Vagina (tissue), 2 donors: ENCODE measurements around the gene RAB4B. TPM values are rescaled to one million over a fixed set of nuclear protein-coding genes. Genes with fewer than 3 reads are reported as not detected.

Experiments
- DNase-seq, 2 donors: peaks; one replicate each; pipeline ENCODE4 v3.0.0-alpha.2; 2017; ENCODE audit errors: extremely low spot score in 2 of 2
- H3K27ac ChIP-seq: fragments of 200-600 bp; sonication (generic); one replicate; pipeline ENCODE4 v1.5.1; 2019
- H3K27me3 ChIP-seq: fragments of 200-600 bp; sonication (generic); one replicate; pipeline ENCODE4 v1.5.1; 2019
- H3K36me3 ChIP-seq, 2 donors: fragments of 200-600 bp; sonication (generic); one replicate each; pipeline ENCODE4 v1.5.1; 2017 to 2019
- H3K4me1 ChIP-seq: fragments of 200-600 bp; sonication (generic); one replicate; pipeline ENCODE4 v1.5.1; 2019
- H3K4me3 ChIP-seq, 2 donors: fragments of 200-600 bp; sonication (generic); 1 replicate in 1 of 2; 2 replicates in 1 of 2; pipeline ENCODE4 v1.5.1; 2016 to 2019
- H3K9me3 ChIP-seq: fragments of 200-600 bp; sonication (generic); one replicate; pipeline ENCODE4 v1.5.1; 2019
- POLR2A ChIP-seq, 2 donors: fragments of 450-650 bp; IDR thresholded peaks; one replicate each; pipeline ENCODE4 v1.6.1; 2017; ENCODE audit warnings: antibody characterized with exemption in 2 of 2, mild to moderate bottlenecking in 2 of 2, moderate library complexity in 2 of 2
- POLR2AphosphoS5 ChIP-seq, 2 donors: sonication (generic); formaldehyde crosslinking; IDR thresholded peaks; one replicate each; pipeline ENCODE4 v1.9.0; 2017; ENCODE audit warnings: antibody characterized with exemption in 2 of 2, mild to moderate bottlenecking in 2 of 2, low read depth in 1 of 2; ENCODE audit not compliant: insufficient read depth in 1 of 2
- intact Hi-C: fragments of 100-400 bp; cut with DNase I; formaldehyde crosslinking; loops from one replicate; pipeline ENCODE4 v1.15.1; 2023
- total RNA-seq: library from RNA; depleted of rRNA; stranded (reverse); fragments of >200 nt; gene quantifications from one replicate; pipeline ENCODE4 v1.2.3, GENCODE V29; 2016
- TF ChIP-seq, protein P1 (sequence below), 3 experiments: fragments of 450-650 bp in 2 of 3; fragments of 200-600 bp in 1 of 3; sonication (generic) in 1 of 3; IDR thresholded peaks; one replicate each; pipeline ENCODE4 v1.5.1; 2017 to 2019; ENCODE audit warnings: antibody characterized with exemption in 3 of 3, mild to moderate bottlenecking in 2 of 3, moderate library complexity in 2 of 3

RAB4B gene
- total RNA-seq, 1 donor from 2014 or later = 22.3 TPM

DNA sequence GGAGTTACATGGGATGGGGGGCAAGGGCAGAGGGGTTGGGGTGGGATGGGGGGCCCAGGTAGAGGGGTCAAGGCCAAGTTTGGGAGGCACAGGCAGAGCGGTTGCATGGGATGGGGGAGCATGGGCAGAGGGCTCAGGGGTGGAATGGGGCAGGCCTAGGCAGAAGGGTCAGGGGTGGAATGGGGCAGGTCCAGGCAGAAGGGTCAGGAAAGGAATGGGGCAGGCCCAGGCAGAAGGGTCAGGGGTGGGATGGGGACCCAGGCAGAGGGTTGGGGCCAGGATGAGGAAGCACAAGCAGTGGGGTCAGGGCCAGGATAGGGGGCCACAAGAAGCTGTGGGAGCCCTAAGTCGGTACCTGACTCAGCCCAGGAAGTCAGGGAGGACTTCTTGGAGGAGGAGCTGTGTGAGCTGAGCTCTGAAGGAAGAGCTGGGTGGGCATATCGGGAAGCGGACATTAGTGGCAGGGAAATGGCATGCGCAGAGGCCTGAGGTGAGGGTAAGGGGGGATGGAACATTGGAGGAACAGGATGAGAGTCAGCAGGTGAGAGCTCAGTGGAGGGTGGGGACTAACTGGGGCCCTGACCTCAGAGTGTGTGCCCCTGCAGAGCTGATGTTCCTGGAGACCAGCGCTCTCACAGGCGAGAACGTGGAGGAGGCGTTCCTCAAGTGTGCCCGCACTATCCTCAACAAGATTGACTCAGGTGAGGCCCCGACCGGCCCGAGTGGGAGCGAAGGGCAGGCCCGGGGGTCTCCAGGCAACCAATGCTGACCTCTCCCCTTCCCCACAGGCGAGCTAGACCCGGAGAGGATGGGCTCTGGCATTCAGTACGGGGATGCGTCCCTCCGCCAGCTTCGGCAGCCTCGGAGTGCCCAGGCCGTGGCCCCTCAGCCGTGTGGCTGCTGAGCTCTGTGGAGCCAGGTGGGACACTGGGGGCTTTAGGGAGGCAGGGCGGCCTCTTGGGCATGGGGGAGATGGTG lies 8.3 kb downstream of the RAB4B start:
- Histone ChIP-seq H3K9me3 (no peaks in the 10 kb centered on the region), H3K36me3 (peaks cover 0 to 6% of the 10 kb centered on the region in 2 donors), H3K27me3 (no peaks in the 10 kb centered on the region), H3K4me3 (no peak overlapping the region), H3K27ac (no peak overlapping the region), H3K4me1 (no peaks in the 10 kb centered on the region)
- no peak for DNase-seq
- TF ChIP-seq, protein P1, sequence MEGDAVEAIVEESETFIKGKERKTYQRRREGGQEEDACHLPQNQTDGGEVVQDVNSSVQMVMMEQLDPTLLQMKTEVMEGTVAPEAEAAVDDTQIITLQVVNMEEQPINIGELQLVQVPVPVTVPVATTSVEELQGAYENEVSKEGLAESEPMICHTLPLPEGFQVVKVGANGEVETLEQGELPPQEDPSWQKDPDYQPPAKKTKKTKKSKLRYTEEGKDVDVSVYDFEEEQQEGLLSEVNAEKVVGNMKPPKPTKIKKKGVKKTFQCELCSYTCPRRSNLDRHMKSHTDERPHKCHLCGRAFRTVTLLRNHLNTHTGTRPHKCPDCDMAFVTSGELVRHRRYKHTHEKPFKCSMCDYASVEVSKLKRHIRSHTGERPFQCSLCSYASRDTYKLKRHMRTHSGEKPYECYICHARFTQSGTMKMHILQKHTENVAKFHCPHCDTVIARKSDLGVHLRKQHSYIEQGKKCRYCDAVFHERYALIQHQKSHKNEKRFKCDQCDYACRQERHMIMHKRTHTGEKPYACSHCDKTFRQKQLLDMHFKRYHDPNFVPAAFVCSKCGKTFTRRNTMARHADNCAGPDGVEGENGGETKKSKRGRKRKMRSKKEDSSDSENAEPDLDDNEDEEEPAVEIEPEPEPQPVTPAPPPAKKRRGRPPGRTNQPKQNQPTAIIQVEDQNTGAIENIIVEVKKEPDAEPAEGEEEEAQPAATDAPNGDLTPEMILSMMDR (IDR thresholded peaks at IDR 0.05) = no peak
- no peak for TF ChIP-seq POLR2A (IDR thresholded peaks at IDR 0.05)
- TF ChIP-seq POLR2AphosphoS5 (IDR thresholded peaks at IDR 0.05; ENCODE audit: insufficient read depth in 1 of 2, low read depth in 1 of 2) = no peak
- intact Hi-C loops = no loop called here

DNA sequence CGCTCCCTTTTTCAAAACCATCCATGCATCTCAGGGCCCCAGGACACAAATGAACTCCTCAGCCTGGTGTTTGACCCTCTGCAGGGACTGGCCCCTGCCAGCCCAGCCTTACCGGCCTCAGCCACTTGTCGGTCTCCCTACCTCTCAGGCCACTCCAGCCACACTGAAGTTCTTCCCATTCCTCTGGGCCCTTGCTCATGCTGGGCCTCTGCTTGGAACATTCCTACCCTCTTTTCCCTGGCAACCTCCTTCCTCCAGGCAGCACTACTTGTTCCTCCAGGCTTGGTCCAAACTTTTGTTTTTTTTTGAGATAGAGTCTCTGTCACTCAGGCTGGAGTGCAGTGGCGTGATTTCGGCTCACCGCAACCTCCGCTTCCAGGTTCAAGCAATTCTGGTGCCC lies 13.3 kb downstream of the RAB4B start:
- no peaks in the 10 kb centered on the region for H3K27me3 ChIP-seq
- no peak overlapping the region for H3K4me3 ChIP-seq
- TF ChIP-seq POLR2A (IDR thresholded peaks at IDR 0.05) (no peak), POLR2AphosphoS5 (IDR thresholded peaks at IDR 0.05; ENCODE audit: insufficient read depth in 1 of 2, low read depth in 1 of 2) (no peak)
- TF ChIP-seq, protein P1 (IDR thresholded peaks at IDR 0.05) = no peak
- no peaks in the 10 kb centered on the region for H3K4me1 ChIP-seq
- DNase-seq = no peak
- H3K27ac ChIP-seq = no peak overlapping the region
- peaks cover 0 to 4% of the 10 kb centered on the region in 2 donors for H3K36me3 ChIP-seq
- no peaks in the 10 kb centered on the region for H3K9me3 ChIP-seq
- intact Hi-C loops = no loop called here

DNA sequence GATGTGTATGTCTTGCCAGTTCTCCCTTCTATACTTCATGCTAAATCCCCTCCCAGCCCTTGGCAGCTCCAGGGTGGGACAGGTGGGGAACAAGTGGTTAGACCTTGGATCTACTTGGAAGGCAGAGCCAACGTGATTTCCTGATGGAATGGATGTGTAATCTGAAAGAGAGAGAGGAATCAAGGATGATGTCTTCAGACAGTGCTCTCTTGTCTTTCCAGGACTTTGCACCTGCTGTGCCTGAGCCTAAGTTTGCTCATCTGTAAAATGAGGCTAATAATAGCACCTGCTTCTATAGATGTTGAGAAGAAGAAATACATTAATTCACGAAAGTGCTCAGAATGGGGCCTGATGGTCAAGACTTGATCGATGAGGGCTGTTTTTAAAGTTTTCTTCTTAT lies 13.9 kb downstream of the RAB4B start:
- Histone ChIP-seq H3K9me3 (no peaks in the 10 kb centered on the region), H3K27ac (no peak overlapping the region), H3K36me3 (no peaks in the 10 kb centered on the region), H3K4me1 (no peaks in the 10 kb centered on the region), H3K27me3 (no peaks in the 10 kb centered on the region), H3K4me3 (no peak overlapping the region)
- TF ChIP-seq, protein P1 (IDR thresholded peaks at IDR 0.05) = no peak
- no peak for TF ChIP-seq POLR2A (IDR thresholded peaks at IDR 0.05)
- DNase-seq = no peak
- intact Hi-C loops = no loop called here

- intact Hi-C loops = loop anchor here (5.0 kb wide), 1 partner anchor 80 kb away; the partner anchor contains the start of genes COQ8B and ITPKC
- DNase-seq = no peak
- Histone ChIP-seq H3K4me1 (peaks cover 36% of the 10 kb centered on the region), H3K27me3 (no peaks in the 10 kb centered on the region), H3K36me3 (peaks cover 0 to 5% of the 10 kb centered on the region in 2 donors), H3K4me3 (no peak overlapping the region), H3K9me3 (no peaks in the 10 kb centered on the region), H3K27ac (peak overlapping the region; percentile 91)
- TF ChIP-seq, protein P1 (IDR thresholded peaks at IDR 0.05) = no peak
- TF ChIP-seq POLR2AphosphoS5 (IDR thresholded peaks at IDR 0.05; ENCODE audit: insufficient read depth in 1 of 2, low read depth in 1 of 2) = no peak
- no peak for TF ChIP-seq POLR2A (IDR thresholded peaks at IDR 0.05)
Measured at GRCh38 chr19:40797166-40797962, 19.3 kb downstream of the RAB4B start.
